Activated CD8-positive, alpha-beta T cell treated with anti-CD3 and anti-CD28 coated beads for 36 hours (primary cell): Measurements from ENCODE around the gene MAP3K1. TPM values are rescaled to one million over a fixed set of nuclear protein-coding genes. Genes with fewer than 3 reads are reported as not detected.
A peak's percentile ranks its signal among the peaks of the same experiment; 100 is the strongest.

ENCODE experiments used
- ATAC-seq: fragments of 200-7000 bp; cut with Tn5 transposase; one replicate; pipeline ENCODE4 v1.10.0; 2021; ENCODE audit warnings: mild to moderate bottlenecking, moderate library complexity
- CTCF ChIA-PET: fragments of 350-600 bp; sonication (Branson Sonifier 250); formaldehyde crosslinking; loops from one replicate; lab custom pipeline; 2021; ENCODE audit warnings: antibody characterized with exemption; lab: Charles Lee
- POLR2A ChIA-PET: fragments of 350-600 bp; sonication (Branson Sonifier 250); formaldehyde crosslinking; loops from one replicate; lab custom pipeline; 2021; ENCODE audit warnings: antibody characterized with exemption; lab: Charles Lee
- DNase-seq: peaks from one replicate; pipeline ENCODE4 v3.0.0-alpha.2; 2020
- H3K27ac Mint-ChIP-seq: one replicate; pipeline ENCODE4 v1.8.0; 2021; ENCODE audit warnings: mild to moderate bottlenecking, mixed read lengths
- H3K27me3 Mint-ChIP-seq: one replicate; pipeline ENCODE4 v1.8.0; 2021; ENCODE audit warnings: mixed read lengths
- H3K36me3 Mint-ChIP-seq: one replicate; pipeline ENCODE4 v1.8.0; 2021; ENCODE audit warnings: low read depth, mixed read lengths
- H3K4me1 Mint-ChIP-seq: one replicate; pipeline ENCODE4 v1.8.0; 2021; ENCODE audit warnings: low read depth, mixed read lengths
- H3K4me3 Mint-ChIP-seq: one replicate; pipeline ENCODE4 v1.8.0; 2021; ENCODE audit warnings: mild to moderate bottlenecking, moderate library complexity, mixed read lengths
- H3K9me3 Mint-ChIP-seq: one replicate; pipeline ENCODE4 v1.8.0; 2021; ENCODE audit warnings: mixed read lengths
- CTCF ChIP-seq: fragments of 200-600 bp; IDR thresholded peaks from one replicate; pipeline ENCODE4 v1.8.0; 2022; ENCODE audit warnings: antibody characterized with exemption, mild to moderate bottlenecking
- intact Hi-C: fragments of 100-400 bp; cut with micrococcal nuclease; formaldehyde crosslinking; loops from one replicate; pipeline ENCODE4 v1.10.0; 2022
- total RNA-seq, 2 experiments: library from RNA; stranded (reverse); gene quantifications; one replicate each; pipeline ENCODE4 v1.2.3, GENCODE V29; 2021

Gene MAP3K1
- total RNA-seq, 2 experiments from 2014 or later: 16.9 to 17.0 TPM

- DNase-seq (no peak), ATAC-seq (peak; percentile 72)
- H3K4me3 Mint-ChIP-seq: peak overlapping the region; percentile 51
- H3K9me3 Mint-ChIP-seq: no peaks in the 10 kb centered on the region
- no peaks in the 10 kb centered on the region for H3K27me3 Mint-ChIP-seq
- H3K4me1 Mint-ChIP-seq: peaks cover 59% of the 10 kb centered on the region
- H3K27ac Mint-ChIP-seq: peak overlapping the region; percentile 68
- TF ChIP-seq CTCF: peak; percentile 60
- ChIA-PET CTCF (interaction anchor here (0.6 to 4.0 kb wide), 52 partner anchors 8 to 903 kb away, joined by 3 to 88 read pairs (median 4); no protein-coding TSS in a partner anchor), POLR2A (interaction anchor here (2.0 kb wide), 1 partner anchor 567 kb away, joined by 5 read pairs; no protein-coding TSS in a partner anchor)
- intact Hi-C loops: loop anchor here (1.0 kb wide), 1 partner anchor 568 kb away; no protein-coding TSS in a partner anchor
- H3K36me3 Mint-ChIP-seq: no peaks in the 10 kb centered on the region
These were observed 23.2 kb downstream of the MAP3K1 start for GRCh38 chr5:56838409-56839039.

DNA sequence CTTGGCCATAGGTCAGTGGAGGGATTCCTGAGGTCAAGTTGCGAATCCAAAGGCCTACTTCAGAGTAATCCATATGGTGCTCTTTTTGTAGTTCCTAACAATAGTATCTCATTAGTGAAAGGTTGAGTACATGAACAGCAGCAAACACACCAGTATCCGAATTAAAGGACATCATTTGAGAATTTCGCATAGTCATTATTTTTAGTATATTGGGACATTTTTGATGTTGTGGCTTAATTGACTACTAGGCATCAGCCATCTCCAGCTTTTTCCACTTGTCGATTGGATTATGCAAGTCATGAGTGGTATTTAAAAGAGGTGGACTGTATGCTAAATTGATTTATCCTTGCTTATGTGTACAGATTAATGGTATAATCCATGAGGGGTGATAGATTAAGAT, 23.7 kb downstream of the MAP3K1 start:
- no peaks in the 10 kb centered on the region for H3K9me3 Mint-ChIP-seq
- intact Hi-C loops: no loop called here
- H3K4me1 Mint-ChIP-seq: peaks cover 56% of the 10 kb centered on the region
- DNase-seq: no peak
- no peak for TF ChIP-seq CTCF
- ATAC-seq: no peak
- H3K27ac Mint-ChIP-seq: peak overlapping the region; percentile 68
- peak overlapping the region; percentile 51 for H3K4me3 Mint-ChIP-seq
- CTCF ChIA-PET: interaction anchor here (0.7 to 4.0 kb wide), 38 partner anchors 8 to 903 kb away, joined by 3 to 88 read pairs (median 5); no protein-coding TSS in a partner anchor
- POLR2A ChIA-PET: no interaction called here
- H3K36me3 Mint-ChIP-seq: no peaks in the 10 kb centered on the region
- no peaks in the 10 kb centered on the region for H3K27me3 Mint-ChIP-seq

- ATAC-seq (no peak), DNase-seq (no peak)
- CTCF ChIA-PET: interaction anchor here (1.6 kb wide), 1 partner anchor 21 kb away, joined by 4 read pairs; no protein-coding TSS in a partner anchor
- peaks cover 55% of the 10 kb centered on the region for H3K4me1 Mint-ChIP-seq
- no peak overlapping the region for H3K4me3 Mint-ChIP-seq
- POLR2A ChIA-PET: no interaction called here
- TF ChIP-seq CTCF: no peak
- no peak overlapping the region for H3K27ac Mint-ChIP-seq
- H3K27me3 Mint-ChIP-seq: no peaks in the 10 kb centered on the region
- no peaks in the 10 kb centered on the region for H3K36me3 Mint-ChIP-seq
- intact Hi-C loops: no loop called here
- H3K9me3 Mint-ChIP-seq: no peaks in the 10 kb centered on the region
These were observed 25.2 kb downstream of the MAP3K1 start for GRCh38 chr5:56840597-56840996.

DNA sequence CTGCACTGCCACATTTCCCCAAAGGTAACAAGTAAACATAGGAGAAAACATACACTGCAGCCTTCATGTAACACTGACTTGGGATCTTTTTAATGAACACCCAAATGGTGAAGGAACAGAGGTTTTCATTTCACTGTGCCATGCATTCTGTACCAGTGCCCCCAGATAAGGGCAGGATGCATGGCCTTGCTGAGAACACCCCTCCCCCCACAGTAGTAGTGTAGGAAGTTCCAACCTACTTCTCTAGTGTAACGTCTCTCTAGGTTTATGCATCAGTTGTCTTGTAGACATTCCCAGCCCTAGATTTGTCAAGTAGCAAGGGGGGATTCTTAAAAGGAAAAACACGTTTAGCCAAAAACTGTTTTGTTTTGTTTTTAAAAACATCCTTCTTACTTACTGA, 29.9 kb downstream of the MAP3K1 start:
- H3K36me3 Mint-ChIP-seq: no peaks in the 10 kb centered on the region
- ATAC-seq (peak; percentile 47), DNase-seq (no peak)
- H3K27me3 Mint-ChIP-seq: no peaks in the 10 kb centered on the region
- H3K9me3 Mint-ChIP-seq: no peaks in the 10 kb centered on the region
- ChIA-PET CTCF (interaction anchor here (1.3 kb wide), 1 partner anchor 574 kb away, joined by 3 read pairs; no protein-coding TSS in a partner anchor), POLR2A (no interaction called here)
- H3K4me1 Mint-ChIP-seq: peaks cover 55% of the 10 kb centered on the region
- no peak overlapping the region for H3K4me3 Mint-ChIP-seq
- TF ChIP-seq CTCF: no peak
- H3K27ac Mint-ChIP-seq: no peak overlapping the region
- intact Hi-C loops: no loop called here

GRCh38 chr5:56845904-56846480, 30.6 kb downstream of the MAP3K1 start:
- Mint-ChIP-seq H3K4me3 (no peak overlapping the region), H3K4me1 (peaks cover 58% of the 10 kb centered on the region), H3K27ac (no peak overlapping the region), H3K36me3 (no peaks in the 10 kb centered on the region), H3K9me3 (no peaks in the 10 kb centered on the region), H3K27me3 (no peaks in the 10 kb centered on the region)
- CTCF ChIA-PET: interaction anchor here (1.3 kb wide), 1 partner anchor 575 kb away, joined by 3 read pairs; no protein-coding TSS in a partner anchor
- intact Hi-C loops: no loop called here
- no peak for DNase-seq
- no peak for TF ChIP-seq CTCF
- no peak for ATAC-seq
- POLR2A ChIA-PET: no interaction called here
